ENCODE results near the gene ZSCAN12.

Gene ZSCAN12

DNA sequence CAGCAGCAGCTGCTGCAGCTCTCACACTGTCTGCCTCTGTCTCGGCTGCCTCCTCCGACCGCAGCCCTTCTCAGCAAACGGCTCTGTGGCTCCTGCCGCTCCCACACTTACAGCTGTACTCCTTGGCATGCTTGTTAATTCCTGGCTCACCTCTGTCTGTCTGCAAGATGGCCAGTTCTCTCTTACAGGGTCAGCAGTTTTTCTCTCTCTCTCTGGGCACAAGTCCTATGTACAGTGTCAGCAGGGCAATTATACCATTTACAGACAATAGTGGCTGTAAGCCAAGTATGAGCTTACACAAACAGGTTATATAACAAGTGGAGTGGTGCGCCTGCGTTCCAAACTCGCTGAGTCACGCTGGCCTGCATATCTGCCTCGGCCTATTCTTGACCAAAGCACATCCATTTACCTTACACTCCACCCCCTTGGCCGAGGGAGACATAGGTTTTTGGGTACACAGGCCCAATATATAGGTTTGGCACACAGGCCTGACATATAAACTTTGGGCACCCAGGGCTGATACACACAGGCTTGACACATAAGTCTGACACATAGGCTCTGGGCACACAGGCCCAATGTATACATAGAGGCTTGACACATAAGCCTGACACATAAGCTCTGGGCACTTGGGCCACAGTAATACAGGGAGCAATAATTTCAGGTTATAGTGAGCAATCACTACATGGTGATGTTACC lies 45.4 kb downstream of the ZSCAN12 start:
- no peak for DNase-seq (ENCODE audit: low spot score)

DNA sequence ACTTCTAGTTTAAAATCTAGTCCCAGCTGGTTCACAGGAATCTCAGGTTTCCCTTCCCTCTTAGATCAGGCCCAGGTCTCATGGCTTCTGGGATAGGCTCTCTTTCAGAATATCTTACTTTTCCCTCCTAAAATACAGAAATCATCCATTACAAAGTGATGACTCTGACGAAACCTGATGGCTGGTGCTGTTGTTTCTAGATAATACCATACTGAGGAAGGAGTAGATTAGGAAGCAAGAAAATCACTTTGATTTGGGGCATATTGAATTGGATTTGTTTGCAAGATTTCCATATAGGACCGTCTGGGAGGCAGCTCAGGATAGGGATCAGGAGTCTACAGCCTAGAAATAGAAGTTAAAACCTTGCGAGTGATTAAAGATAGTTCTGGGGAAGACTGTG lies 46.2 kb downstream of the ZSCAN12 start:
- no peak for DNase-seq (ENCODE audit: low spot score)

DNA sequence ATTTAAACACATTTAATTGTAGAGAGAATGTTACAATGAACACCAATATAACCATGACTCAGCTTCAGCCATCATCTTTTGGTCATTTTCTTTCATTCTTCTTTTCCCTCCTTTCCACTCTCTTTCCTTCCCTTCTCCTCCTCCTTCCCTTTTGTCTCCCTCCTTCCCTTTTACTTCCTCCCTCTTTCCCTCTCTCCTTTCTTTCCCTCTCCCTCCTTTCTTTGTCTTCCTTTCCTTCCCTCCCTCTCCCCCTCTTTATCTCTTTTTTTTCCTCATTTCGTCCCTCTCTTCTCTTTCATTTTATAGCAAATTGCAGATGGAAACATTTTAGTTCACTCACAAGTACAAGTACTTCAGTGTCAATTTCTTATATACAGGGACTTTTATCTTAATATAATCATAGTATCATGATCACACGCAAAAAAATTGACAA lies 48.0 kb downstream of the ZSCAN12 start:
- no peak for DNase-seq (ENCODE audit: low spot score)

DNA sequence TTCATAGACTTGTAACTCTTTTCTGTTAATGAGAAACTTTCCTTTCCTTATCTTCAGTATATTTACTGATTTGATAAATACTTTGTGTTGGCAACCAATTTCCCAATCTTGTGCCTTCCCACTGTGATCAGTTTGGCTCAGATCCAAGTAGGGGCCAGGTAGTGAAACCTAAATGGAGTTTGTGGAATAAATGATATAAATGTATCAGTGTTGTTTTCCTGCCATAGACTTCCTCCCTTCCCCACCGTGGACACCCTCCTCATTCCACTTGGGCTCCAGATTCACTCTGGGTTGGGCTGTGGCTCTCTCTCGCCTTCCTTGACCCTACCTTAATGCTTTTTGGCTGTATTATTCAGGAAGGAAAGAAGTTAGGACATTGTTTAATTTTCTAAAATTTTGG lies 48.5 kb downstream of the ZSCAN12 start:
- DNase-seq (ENCODE audit: low spot score), result no peak

DNA sequence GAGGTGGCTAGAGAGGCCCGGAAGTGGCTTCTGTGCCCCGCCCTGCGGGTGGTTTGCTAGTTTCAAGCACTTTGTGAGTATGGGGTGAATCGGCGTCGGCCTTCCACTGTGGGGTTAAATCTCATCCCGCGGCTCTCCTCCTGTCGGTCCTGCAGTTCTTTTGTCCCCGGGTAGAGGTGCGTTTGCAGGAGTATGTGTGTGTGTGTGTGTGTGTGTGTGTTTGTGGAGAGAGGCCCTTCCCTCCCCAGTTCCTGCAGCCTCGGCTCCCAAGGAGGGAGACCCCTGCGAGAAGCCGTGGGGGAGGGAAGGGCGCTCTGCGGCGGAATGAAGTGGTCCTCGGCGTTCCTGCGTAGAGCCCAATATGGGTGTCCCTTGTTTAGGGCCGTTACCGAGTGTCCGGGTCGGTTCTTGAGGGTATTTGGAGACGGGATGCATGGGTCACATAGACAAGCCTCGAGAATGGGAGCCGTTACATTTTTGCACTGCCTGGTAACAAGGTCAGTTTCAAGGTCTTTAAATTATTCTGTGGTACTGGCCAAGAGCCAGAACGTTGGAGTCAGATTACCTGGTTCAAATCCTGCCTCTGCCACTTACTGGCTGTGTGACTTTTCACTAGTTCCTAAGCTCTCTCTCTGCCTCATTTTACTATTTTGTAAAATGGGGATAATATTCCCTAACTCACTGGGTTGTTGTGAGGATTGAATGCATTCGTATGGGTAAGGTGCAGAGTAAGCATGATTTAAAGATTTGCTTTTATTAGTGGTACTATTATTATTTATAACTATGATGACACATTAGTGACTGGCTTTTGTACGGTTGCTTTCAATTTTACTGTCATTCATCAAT lies 49.4 kb downstream of the ZSCAN12 start, which contains the start of gene ZKSCAN3:
Gene ZKSCAN3 (plus strand): TSS at position 56 of the 846 bp plus-strand sequence. CDS start 9,640 bp downstream, outside the sequence.
- peak; percentile 76 for DNase-seq (ENCODE audit: low spot score)

DNA sequence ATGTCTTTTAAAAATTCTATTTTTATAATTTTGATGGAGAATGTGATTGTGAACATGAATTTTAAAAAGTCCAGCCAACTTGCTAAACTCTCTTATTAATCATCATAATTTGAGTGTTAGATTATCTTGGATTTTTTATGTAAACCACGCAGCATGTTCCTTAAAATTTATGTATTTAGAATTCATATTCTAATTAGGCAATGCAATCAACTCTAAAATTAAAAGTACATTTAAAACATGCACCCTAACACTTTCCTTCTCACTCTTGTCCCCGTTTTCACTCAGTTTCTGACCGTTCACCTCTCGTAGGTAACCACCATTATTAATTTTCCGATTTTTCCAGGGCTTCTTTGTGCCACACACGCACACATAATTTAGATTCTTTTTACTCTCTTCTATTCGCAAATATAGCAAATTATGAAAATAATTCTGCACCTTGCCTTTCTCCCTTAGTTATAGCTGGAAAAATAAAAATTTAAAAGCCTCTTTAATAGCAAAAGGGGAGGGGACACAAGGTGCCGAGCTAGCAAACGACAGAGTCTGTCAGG lies 50.1 kb downstream of the ZSCAN12 start:
- DNase-seq (ENCODE audit: low spot score), result no peak

DNA sequence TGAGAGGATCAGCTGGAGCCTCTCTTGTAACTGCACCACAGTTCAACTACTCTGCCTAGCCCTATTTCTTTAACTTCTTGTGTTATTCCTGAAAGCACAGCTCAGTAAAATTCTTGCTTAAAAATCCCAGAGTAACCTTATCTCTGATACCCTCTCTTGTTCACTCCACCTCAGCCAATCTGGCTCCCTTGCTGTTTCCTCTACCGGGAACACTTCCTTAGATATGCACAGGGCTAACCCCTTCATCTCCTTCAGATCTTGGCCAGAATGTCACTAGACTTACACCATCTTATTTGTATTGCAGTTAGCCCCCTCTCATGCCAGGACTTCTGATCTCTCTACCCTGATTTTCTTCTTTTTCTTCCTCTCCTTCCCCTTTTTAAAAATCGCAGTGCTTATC lies 52.4 kb downstream of the ZSCAN12 start:
- DNase-seq (ENCODE audit: low spot score), result no peak

DNA sequence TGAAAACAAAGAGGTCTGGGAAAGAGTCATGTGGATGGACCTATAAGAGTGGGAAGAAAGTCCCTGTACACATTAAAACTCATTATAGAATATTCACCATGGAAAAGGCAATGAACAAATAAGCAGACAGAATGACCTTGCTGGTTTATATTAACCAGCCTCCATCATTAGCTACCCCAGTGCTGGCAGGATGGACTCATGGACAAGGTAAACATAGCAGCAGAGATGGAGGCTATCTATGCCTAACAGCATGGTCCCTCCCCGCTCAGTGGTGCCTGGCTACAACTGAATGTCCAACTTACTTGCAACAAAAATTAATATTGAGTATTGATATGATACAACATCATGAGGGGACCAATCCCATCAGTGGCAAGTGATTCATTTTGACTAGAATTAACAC lies 54.3 kb downstream of the ZSCAN12 start:
- DNase-seq (ENCODE audit: low spot score), result no peak

DNA sequence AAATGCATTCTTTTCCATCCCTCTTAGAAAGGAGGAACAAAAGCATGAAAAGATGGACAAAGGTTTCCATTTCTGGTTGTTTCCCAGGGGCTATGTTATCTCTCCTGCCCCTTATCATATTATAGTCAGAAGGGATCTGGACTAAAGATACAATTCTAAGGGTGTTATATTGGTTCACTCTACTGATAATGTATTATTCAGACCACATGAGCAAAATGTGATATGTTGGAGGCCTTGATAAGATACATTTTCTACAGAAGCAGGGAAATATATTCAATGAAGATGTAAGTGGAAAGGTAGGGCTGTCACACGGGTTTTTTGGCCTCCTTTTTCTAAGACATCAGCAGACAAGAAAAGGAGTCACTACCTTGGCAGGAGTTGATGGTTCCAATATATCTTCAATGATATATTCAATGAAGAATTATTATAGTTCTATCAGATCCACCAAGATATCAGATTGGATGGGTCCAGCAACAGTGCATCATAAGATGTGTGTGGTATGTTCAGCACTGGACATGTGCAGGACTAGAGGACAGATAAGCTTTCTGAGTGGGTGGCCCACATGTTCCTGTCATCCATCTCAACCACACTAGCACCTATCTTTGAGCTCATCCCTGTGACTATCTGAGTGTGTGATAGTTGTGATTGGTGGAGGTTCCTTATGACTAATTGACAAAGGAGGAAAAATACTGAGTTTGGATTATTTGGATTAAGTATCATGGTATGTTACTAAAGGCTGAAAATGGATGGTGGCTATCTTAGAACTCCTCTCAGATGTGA lies 55.5 kb downstream of the ZSCAN12 start:
- DNase-seq (ENCODE audit: low spot score), result no peak

DNA sequence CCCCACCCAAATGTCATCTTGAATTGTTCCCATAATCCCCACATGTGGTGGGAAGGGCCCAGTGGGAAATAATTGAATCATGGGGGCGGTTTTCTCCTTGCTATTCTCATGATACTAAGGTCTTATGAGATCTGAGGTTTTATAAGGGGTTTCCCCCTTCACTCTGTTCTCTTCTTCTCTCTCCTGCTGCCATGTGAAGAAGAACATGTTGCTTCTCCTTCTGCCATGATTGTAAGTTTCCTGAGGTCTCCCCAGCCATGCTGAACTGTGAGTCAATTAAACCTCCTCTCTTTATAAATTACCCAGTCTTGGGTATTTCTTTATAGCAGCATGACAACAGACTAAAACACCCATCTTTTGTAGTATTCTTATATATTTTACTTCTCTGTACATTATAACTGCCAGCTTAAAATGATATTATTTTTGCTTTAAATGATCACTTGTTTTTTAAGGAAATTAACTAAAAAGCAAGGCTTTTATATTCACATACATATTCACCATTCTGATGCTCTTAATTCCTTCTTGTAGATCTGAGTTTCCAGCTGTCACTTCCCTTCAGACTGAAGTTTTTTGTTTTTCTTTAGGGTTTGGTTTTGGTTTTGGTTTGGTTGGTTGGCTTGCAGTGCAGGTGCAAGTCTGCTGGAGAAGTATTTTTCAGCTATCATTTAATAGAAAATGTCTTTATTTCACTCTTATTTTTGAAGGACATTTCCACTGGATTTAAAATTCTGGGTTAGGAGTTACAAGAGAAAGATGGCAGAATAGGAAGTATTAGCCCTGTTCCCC lies 59.0 kb downstream of the ZSCAN12 start:
- DNase-seq (ENCODE audit: low spot score), result no peak

DNA sequence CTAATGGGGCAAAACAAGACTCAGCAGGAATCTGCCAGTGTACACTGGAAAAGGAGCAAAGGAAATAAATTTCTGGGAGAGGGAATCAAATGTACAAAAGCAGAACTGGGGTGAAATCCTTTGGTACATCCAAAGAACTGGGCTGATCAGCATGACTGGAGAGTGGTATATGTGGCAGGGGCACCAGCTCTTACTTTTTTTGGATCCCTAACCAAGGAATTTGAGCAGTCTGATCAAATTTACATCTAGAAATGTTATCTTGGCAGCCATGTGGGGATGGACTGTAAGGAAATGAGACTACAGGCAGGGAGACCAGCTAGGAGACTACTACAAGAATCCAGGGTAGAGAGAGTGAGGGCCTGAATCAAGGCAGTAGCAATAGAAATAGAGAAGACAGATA lies 62.4 kb downstream of the ZSCAN12 start:
- DNase-seq (ENCODE audit: low spot score), result no peak

DNA sequence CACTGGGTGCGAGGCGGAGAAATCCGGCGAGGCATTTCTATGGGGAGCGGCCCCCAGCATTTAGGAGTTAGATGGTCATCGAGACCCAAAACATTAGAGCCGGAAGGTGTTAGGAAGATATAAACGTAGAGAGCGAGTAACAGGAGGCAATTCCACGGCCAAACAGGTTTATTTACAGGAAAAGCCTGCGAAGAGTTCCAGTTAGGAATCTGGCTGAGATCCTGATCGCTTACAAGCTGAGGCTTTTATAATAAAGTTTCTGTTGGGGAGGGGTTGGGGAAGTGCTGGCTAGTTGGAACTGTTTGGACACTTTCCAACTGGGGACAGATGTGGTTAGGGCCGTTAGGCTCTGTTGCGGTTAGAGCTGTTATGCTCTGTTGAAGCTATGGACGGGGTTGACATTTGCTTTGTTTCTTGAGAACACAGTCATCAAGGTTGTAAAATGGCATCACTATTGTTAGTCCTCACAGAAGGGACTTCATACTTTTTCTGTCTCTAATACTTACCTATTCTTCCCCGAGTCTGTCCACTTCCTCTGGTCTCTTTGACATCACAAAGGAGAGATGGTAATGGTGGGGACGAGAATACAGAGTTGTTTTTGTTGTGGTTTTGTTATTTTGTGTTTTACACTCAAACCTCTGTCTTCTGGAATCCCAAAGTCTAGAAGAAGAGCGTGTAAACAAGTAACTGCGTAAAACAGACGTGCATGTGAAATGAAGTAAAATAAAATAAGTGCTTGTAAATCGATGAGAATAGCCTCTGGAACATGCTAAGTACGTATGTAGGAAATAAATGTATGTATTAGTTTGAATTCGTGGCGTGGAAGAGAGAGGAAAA lies 63.0 kb downstream of the ZSCAN12 start:
- no peak for DNase-seq (ENCODE audit: low spot score)

DNA sequence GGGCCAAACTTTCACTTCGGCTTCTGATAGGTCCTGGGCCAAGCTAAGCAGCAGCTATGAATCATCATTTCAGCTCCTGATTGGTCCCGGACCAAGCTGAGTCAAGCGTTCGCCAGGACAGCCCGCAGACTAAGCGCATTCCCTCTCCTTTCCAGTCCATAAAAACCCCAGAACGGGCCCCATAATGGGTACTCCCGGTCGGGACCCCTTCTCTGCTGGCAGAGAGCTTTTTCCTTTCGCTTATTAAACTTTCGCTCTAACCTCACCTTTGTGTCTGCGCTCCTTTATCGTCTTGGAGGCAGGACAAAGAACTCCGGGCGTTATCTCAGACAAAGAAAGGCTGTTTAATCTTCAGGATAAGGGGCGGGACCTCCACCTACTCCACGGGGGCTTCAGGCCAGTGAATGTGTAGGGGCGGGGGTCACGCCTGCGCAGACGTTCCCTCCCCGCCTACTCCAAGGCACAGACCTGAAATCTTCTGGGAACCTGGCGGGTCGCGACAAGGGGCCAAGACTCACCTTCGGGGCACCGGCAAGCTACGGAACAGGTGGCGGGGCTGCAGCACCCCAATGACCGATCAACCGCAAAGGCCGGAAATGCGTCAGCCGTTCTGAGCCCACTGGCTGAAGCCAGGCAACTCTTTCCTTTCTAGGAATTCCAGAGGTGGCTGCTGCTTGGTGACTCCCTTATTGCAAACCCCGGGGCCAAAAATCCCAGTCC lies 63.8 kb downstream of the ZSCAN12 start, which contains the start of gene ZSCAN31:
Gene ZSCAN31 (minus strand): TSS at position 585 of the 720 bp plus-strand sequence. CDS start 6,465 bp downstream, outside the sequence.
- peak; percentile 90 for DNase-seq (ENCODE audit: low spot score)

DNA sequence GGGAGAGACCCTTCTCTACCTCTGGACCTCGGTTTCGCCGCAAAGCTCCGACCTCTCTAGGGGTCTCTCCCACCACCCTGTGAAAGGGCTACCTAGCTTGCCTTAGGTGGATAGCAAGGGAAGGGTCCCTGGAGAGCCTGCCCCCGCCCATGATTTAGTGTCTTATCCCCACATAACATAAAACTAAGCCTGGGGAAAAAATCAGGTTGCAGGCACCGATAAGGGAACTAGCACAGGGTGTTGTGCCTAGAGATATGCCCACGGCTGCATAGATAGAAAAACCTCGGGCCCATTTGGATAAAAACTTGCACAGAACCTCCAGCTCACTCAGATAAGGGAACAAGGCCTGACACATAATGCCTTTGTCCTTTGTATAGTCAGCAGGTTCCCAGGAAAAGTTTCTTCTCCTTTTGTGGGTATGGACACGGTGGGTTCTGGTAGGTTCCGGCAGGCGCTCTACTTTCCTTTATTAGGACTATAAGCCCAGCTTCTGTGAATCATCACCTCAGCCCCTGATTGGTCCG lies 64.4 kb downstream of the ZSCAN12 start:
- DNase-seq (ENCODE audit: low spot score), result no peak

DNA sequence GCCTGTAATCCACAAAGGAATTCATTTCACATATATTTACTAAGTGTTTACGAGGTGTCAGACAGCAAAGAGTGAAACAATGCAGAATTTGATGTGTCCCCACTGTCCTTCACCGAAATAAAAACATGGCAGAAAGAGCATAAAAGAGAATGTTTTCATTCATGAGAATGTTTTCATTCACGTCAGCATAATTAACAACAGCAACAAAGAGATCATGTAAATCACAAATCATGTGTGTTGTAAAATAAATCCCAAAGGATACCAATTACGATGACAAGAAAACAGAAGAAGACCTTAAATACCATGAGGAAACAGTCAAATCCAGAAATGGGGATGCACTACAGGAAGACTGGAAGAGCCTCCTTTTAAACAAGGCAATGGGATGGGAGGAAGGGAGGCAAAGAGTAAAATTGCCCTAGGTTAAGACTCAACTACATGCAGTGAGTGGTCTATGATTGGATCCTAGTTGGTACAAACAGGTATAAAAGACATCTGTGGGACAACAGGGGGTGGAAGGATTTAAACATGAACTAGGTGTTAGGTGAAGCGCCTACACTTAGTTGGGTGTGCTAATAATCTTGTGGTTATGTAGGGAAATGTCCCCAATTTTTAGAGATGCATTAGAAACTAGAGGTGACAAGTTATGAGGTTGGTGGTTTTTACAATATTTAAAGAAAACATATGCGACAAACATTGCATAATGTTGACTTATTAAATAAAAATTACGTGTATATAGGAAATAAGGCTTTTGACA lies 65.1 kb downstream of the ZSCAN12 start:
- DNase-seq (ENCODE audit: low spot score), result no peak

DNA sequence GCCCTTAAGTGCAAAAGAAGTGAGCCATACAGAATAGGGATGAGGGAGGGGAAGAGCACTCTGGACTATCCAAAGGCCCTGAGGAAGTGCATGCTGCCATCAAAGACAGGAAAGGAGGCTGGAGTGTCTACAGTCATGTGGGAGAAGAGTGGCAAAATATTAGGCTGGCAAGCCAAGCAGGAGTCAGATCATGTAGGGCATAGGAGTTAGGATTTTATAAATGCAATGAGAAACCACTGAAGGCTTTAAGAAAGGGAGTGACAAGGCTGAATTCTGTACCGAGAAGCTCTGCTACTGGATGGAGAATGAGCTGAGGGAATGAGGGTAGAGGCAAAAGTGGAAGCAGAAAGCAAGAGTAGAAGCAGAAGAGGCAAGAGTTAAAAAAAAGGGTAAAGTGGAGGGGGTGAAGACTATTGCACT lies 65.9 kb downstream of the ZSCAN12 start:
- DNase-seq (ENCODE audit: low spot score), result no peak

DNA sequence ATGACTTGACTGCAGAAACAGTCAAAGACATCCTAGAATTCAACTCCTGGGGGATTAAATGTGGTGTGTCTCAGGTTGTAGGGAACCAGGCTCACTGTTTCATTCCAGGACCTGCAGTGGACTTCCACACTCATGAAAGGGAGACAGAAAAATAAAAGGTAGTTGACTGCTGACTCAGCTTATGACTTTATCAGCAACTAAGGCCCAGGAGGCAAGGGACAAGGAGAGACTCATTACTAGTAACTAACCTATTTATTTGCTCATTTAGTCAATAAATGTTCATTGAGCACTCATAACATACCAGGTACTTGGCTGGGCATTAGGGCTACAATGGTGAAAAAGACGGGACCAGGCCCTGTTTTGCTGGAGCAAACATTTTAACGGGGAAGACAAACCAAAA lies 66.5 kb downstream of the ZSCAN12 start:
- no peak for DNase-seq (ENCODE audit: low spot score)

DNA sequence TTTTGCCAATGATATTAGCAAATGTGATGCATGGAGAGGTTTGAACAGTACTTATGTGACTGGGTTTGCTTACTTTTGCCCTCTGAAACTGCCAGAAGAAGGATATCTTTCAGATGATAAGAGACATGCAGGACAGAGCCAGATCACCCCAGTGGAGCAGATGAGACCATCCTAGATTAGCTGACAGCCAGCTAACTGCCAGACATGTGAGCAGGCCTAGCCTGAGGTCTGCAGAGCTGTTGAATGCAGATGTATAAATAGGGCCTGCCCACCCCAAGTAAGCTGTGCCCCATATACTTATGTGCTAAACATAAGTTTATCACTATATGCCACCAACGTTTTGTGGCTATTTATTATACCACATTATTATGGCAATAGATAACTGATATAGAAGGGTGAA lies 69.5 kb downstream of the ZSCAN12 start:
- no peak for DNase-seq (ENCODE audit: low spot score)

Data from AG08396 (cell line).